Aorta (tissue), 5 donors: ENCODE data around the gene COBLL1. TPM values are rescaled to one million over a fixed set of nuclear protein-coding genes. Genes with fewer than 3 reads are reported as not detected.

ENCODE experiments used
- ATAC-seq: fragments of 200-7000 bp; cut with Tn5 transposase; one replicate; pipeline ENCODE4 v1.9.1; 2022; ENCODE audit warnings: moderate library complexity; ENCODE audit not compliant: low FRiP score
- DNase-seq, 2 donors: peaks; one replicate each; pipeline ENCODE4 v3.0.0-alpha.2; 2020
- H3K27ac ChIP-seq, 2 donors: one replicate each; pipeline ENCODE4 v1.5.1; 2013; ENCODE audit warnings: low read length in 2 of 2, mild to moderate bottlenecking in 2 of 2, moderate library complexity in 2 of 2, control low read depth in 1 of 2, inconsistent platforms in 1 of 2, low read depth in 1 of 2
- H3K27me3 ChIP-seq, 2 donors: one replicate each; pipeline ENCODE4 v1.6.1; 2013; ENCODE audit warnings: control low read depth in 1 of 2, low read length in 1 of 2, mild to moderate bottlenecking in 1 of 2, moderate library complexity in 1 of 2; ENCODE audit not compliant: insufficient read depth in 2 of 2, control insufficient read depth in 1 of 2
- H3K36me3 ChIP-seq, 2 donors: one replicate each; pipeline ENCODE4 v1.6.1; 2013; ENCODE audit warnings: control low read depth in 1 of 2, low read length in 1 of 2, mild to moderate bottlenecking in 1 of 2; ENCODE audit not compliant: insufficient read depth in 2 of 2, control insufficient read depth in 1 of 2
- H3K4me1 ChIP-seq, 2 donors: one replicate each; pipeline ENCODE4 v1.6.1; 2013; ENCODE audit warnings: low read length in 2 of 2, control low read depth in 1 of 2, mild to moderate bottlenecking in 1 of 2, moderate library complexity in 1 of 2; ENCODE audit not compliant: insufficient read depth in 2 of 2, control insufficient read depth in 1 of 2
- H3K4me3 ChIP-seq, 2 donors: one replicate each; pipeline ENCODE4 v1.5.1; 2013; ENCODE audit warnings: low read length in 2 of 2, control low read depth in 1 of 2, mild to moderate bottlenecking in 1 of 2
- H3K9me3 ChIP-seq: one replicate; pipeline ENCODE4 v1.6.1; 2013; ENCODE audit warnings: mild to moderate bottlenecking, low read length; ENCODE audit not compliant: control insufficient read depth
- WGBS, 2 donors: extraction: QIAGEN DNeasy Blood & Tissue Kit; methylation state at CpG; one replicate each; pipeline ENCODE4 v1.1.7; 2013; 5-methylcytosine and 5-hydroxymethylcytosine counted together
- intact Hi-C, 2 donors: fragments of 100-400 bp; cut with DNase I; formaldehyde crosslinking; loops; one replicate each; pipeline versions ENCODE4 v1.14.2 to v1.15.0; 2022
- polyA plus RNA-seq, 2 donors: library from polyadenylated mRNA; stranded (reverse); fragments of 200-250 nt; gene quantifications; one replicate each; pipeline ENCODE4 v1.2.3, GENCODE V29; 2013
- total RNA-seq, 2 donors: library from RNA; stranded (reverse); fragmentation: NEBNext Ultra II Directional; extraction: Animal tissue kit (Norgen Biotek cat#: 25700); gene quantifications; one replicate each; pipeline ENCODE4 v1.2.1, GENCODE V29; 2021
- donor health status: healthy with polysubstance abuse.
- donor health status: Bipolar disorder and iron deficiency.
- donor health status: DM: no; HTN: no; CAD: no.
- donor health status: DM: no; HTN: no; CAD: no.
- donor health status: DM: yes; HTN: yes; CAD: no.

COBLL1 gene
- total and polyA plus RNA-seq, 4 donors, result 20.2 to 101 (median 42.8) TPM

DNA sequence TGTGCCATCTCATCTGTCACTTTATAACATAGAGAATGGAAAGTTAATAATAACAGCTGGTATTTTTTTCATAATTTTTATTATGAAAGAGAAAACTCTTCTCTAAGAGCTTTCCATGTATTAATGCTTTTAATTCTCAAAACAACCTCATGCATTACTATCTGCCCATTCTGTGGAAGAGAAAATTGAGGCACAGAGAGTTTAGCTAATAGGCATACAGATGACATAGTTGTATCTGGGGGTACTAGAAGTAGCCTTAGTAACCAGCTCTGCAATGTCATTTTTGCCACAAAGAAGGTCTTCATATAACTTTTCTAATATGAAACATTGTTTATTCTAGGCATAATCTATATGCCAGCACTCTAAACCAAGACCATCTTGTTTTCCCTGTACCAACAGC lies 36.3 kb upstream of the COBLL1 start:
- Histone ChIP-seq H3K27ac (no peak overlapping the region), H3K4me3 (no peak overlapping the region), H3K9me3 (no peaks in the 10 kb centered on the region), H3K36me3 (no peaks in the 10 kb centered on the region), H3K27me3 (no peaks in the 10 kb centered on the region), H3K4me1 (no peaks in the 10 kb centered on the region)
- DNase-seq, result no peak
- ATAC-seq, result no peak
- intact Hi-C loops, result no loop called here

DNA sequence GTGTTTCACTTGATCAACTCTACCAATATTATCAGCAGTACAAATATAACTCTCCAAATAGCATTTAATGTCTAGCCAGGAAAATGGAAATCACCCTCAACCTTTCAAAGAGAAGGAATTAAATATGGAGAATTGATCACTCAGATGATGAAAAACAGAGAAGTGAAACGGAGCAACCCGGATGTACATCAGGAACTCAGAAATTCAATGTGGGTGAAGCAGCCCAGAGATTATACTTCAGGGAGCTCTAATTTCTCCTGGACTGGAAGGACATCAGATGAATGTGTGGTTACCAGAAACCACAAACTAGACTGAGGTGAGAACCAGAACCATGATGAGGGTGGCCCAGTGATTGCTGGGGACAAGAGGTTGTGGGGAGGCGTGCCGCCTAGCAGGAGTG lies 35.5 kb upstream of the COBLL1 start:
- Histone ChIP-seq H3K36me3 (no peaks in the 10 kb centered on the region), H3K9me3 (no peaks in the 10 kb centered on the region), H3K27me3 (no peaks in the 10 kb centered on the region), H3K4me3 (no peak overlapping the region), H3K4me1 (no peaks in the 10 kb centered on the region), H3K27ac (no peak overlapping the region)
- DNase-seq, result no peak
- intact Hi-C loops, result no loop called here
- no peak for ATAC-seq
- WGBS, 2 donors, result 91 to 94% methylated on average over 4 of the region's 4 CpGs

DNA sequence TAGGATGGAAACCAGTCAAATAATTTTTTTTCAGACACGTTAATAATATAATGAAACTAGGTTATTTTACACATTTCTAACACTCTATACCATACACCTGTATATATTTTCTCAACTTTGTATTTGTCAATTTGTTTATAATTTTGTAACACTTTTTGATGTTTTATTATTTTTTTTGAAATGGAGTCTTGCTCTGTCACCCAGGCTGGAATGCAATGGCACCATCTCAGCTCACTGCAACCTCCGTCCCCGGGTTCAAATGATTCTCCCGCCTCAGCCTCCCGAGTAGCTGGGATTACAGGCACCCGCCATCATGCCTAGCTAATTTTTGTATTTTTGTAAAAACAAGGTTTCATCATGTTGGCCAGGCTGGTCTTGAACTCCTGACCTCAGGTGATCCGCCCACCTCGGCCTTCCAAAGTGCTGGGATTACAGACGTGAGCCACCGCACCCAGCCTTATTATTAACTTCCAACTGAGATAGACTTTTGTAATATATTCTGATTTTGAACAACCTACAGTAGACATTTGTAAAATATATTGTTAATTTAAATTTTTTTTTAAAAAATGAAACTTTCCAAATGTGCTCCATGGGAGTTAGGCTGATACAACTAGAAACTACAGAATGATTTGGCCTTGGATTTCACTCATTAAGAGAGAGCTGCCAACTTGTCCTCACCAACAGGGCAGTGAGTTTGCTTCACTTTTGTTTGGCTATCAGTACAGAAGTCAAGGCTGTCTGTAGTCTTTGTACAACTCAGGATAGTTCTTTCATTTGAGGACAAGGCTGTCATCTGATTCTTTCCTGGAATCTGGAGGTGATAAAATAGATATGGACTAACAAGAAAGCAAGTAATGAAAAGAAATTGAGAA lies 33.9 kb upstream of the COBLL1 start:
- 96 to 97% methylated on average over 10 of the region's 10 CpGs for WGBS, 2 donors
- no peak for DNase-seq
- Histone ChIP-seq H3K9me3 (no peaks in the 10 kb centered on the region), H3K27ac (no peak overlapping the region), H3K27me3 (no peaks in the 10 kb centered on the region), H3K36me3 (no peaks in the 10 kb centered on the region), H3K4me1 (no peaks in the 10 kb centered on the region), H3K4me3 (no peak overlapping the region)
- intact Hi-C loops, result no loop called here
- no peak for ATAC-seq

DNA sequence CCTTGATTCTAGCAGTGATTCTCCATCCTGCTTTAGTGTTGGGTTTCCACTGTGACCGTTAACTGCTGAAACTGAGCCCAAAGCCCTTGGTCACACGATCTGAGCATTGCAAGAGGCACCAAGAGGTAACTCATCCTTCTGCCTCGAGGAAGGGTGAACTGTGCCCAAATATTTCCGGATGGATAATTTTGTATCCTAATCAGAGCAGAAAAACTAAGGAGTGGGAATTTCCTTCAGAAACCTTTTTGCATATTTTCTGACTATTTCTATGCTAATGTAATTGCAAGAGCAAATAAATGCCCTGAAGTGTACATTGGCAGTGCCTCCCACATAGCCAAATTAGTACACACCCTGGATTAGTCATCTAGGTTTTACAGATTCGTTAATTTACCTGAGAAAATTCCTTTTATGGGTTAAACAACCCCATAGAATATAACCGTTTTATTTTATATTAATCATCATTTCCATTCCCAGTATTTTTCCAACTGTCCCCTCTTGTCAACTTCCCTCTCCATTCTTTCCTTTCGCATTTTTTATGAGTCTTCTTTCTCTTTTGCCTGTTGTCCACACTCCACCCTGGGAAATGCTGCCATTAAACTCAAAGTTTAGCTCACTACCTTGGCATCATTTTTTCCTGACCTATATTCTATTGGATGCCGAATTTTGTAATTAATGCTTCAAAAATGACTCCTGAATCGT lies 31.7 kb upstream of the COBLL1 start:
- Histone ChIP-seq H3K27ac (no peak overlapping the region), H3K4me1 (no peaks in the 10 kb centered on the region), H3K9me3 (no peaks in the 10 kb centered on the region), H3K36me3 (no peaks in the 10 kb centered on the region), H3K4me3 (no peak overlapping the region), H3K27me3 (no peaks in the 10 kb centered on the region)
- WGBS, 2 donors, result 86 to 89% methylated on average over 9 of the region's 9 CpGs
- intact Hi-C loops, result no loop called here
- DNase-seq (no peak), ATAC-seq (no peak)

DNA sequence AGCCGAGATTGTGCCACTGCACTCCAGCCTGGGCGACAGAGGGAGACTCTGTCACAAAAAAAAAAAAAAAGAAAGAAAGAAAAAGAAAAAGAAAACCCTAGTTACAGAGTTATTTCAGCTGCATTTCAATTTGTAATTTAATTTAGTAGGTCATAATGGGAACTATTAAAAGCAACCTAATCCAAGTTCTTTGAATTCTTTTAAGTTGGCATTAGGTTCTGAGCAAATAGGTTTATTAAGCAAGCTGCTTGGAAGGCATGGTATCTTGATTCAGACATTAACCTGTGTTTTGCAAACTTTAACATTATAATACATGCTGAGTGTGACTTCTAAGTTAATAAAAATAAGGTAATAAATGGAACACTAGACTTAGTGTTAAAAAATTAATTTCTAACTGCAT lies 29.8 kb upstream of the COBLL1 start:
- Histone ChIP-seq H3K9me3 (no peaks in the 10 kb centered on the region), H3K36me3 (no peaks in the 10 kb centered on the region), H3K4me3 (no peak overlapping the region), H3K4me1 (no peaks in the 10 kb centered on the region), H3K27ac (no peak overlapping the region), H3K27me3 (no peaks in the 10 kb centered on the region)
- no peak for DNase-seq
- 25 to 34% methylated on average over 2 of the region's 2 CpGs for WGBS, 2 donors
- ATAC-seq, result no peak
- intact Hi-C loops, result no loop called here

DNA sequence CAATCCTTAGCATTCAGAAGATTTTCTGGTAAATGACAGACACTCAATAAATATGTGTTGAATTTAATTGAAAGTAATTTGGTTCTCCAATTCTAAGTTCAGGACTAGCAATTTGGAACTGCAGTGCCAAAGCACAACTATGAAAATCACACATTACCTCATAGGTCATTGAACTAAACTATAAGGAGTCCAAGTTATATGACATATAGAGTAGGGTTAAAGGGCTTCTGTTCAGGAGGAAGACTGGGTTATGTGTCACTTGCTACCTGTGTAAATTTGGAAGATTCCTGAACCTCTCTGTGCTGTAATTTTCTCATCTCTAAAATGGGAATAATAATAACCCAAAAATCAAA lies 27.8 kb upstream of the COBLL1 start:
- ATAC-seq, result no peak
- intact Hi-C loops, result no loop called here
- Histone ChIP-seq H3K9me3 (no peaks in the 10 kb centered on the region), H3K27ac (no peak overlapping the region), H3K36me3 (no peaks in the 10 kb centered on the region), H3K4me3 (no peak overlapping the region), H3K27me3 (no peaks in the 10 kb centered on the region), H3K4me1 (no peaks in the 10 kb centered on the region)
- no peak for DNase-seq

DNA sequence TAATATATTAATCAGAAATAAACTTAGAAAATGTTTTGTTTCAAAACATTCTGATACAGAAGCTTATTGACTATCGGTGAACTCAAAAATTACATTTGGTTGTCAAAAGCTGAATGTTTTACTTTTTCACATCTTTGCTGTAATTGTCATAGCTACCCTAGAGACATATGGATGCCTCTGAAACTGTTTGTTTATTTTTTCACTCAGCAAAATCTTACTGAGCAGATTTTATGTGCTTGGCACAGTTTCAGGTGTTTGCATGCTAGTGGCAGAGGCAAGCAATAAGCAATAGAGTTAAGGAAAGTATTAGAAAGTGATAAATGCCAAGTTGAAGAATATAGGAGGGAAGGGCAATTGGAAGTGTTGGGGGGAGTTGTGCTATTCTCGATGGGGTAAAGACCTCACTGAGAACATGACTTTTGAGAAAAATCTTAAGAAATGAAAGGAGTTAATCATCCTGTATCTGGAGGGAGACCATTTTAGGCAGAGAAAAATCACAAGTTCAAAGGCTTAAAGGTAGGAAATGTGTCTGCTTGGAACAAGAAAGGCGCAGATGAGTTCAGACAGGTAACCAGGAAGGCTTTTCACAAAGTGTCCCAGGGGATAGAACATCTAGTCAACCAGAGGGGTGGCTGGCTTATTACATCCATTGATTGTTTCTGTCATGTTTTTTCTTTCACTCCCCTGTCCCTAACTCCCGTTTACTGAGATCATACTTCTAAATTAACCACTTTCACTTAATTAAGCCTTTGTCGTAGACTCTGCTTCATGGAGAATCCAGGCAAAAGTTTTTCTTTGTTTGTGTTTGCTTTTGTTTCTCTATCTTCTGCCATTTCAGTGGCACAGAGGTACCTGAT lies 27.2 kb upstream of the COBLL1 start:
- WGBS, 2 donors, result 82 to 86% methylated on average over 5 of the region's 5 CpGs
- intact Hi-C loops, result no loop called here
- no peaks in the 10 kb centered on the region for H3K4me1 ChIP-seq
- no peak for ATAC-seq
- H3K36me3 ChIP-seq, result no peaks in the 10 kb centered on the region
- H3K4me3 ChIP-seq, result no peak overlapping the region
- no peaks in the 10 kb centered on the region for H3K9me3 ChIP-seq
- no peak for DNase-seq
- no peaks in the 10 kb centered on the region for H3K27me3 ChIP-seq
- H3K27ac ChIP-seq, result no peak overlapping the region

DNA sequence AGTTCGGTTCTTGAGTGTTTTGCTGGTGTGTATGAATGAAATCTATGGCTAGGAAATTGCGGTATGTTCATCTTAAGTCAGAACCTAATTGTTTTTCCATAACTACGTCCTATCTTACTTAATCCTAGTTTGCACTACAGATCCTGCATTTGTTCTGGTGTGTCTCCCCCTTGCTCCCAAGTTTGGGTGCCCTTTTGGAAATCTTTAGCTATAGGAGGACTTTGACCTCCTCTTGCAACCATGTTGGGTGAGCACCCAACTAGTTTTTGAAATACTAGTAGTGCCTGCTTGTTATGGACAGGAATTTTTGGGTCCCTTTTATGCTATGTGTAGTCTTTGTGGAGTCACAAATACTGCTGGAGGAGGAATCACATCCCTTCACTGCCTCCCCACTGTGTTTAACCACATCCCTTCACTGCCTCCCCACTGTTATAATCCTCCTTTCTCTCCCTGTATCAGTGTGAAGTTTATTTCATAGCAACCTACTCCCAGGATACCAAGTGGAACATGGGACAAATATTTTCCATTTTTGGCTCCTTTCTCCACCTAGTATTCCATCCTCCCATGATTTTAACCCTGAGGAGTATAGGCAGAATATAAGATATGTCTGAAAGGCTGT lies 26.3 kb upstream of the COBLL1 start:
- no peak for DNase-seq
- Histone ChIP-seq H3K27ac (no peak overlapping the region), H3K9me3 (no peaks in the 10 kb centered on the region), H3K36me3 (no peaks in the 10 kb centered on the region), H3K27me3 (no peaks in the 10 kb centered on the region), H3K4me1 (no peaks in the 10 kb centered on the region), H3K4me3 (no peak overlapping the region)
- intact Hi-C loops, result no loop called here
- ATAC-seq, result no peak
- WGBS, 2 donors, result 55 to 64% methylated on average over 3 of the region's 3 CpGs
